CD8-positive, alpha-beta memory T cell (primary cell): ENCODE measurements around the gene NFIL3. TPM values are rescaled to one million over a fixed set of nuclear protein-coding genes. Genes with fewer than 3 reads are reported as not detected.

Source experiments
- CTCF ChIA-PET: fragments of 350-600 bp; sonication (Branson Sonifier 250); formaldehyde crosslinking; loops from one replicate; lab custom pipeline; 2021; ENCODE audit warnings: antibody characterized with exemption; lab: Charles Lee
- POLR2A ChIA-PET: fragments of 350-600 bp; sonication (Branson Sonifier 250); formaldehyde crosslinking; loops from one replicate; lab custom pipeline; 2021; ENCODE audit warnings: antibody characterized with exemption; lab: Charles Lee
- DNase-seq, 5 donors: peaks; one replicate each; pipeline versions ENCODE4 v3.0.0 to v3.0.0-alpha.2; 2020 to 2022; ENCODE audit warnings: mixed read lengths in 1 of 5
- H3K27ac ChIP-seq: one replicate; pipeline ENCODE4 v1.7.0; 2013; ENCODE audit warnings: low read depth, mild to moderate bottlenecking, low read length, moderate library complexity
- H3K27me3 ChIP-seq: 2 replicates; pipeline ENCODE4 v1.7.0; 2013; ENCODE audit warnings: low read length, mild to moderate bottlenecking; ENCODE audit not compliant: insufficient read depth, poor library complexity, severe bottlenecking
- H3K36me3 ChIP-seq: 2 replicates; pipeline ENCODE4 v1.7.0; 2013; ENCODE audit warnings: mild to moderate bottlenecking, low read length, moderate library complexity; ENCODE audit not compliant: insufficient read depth
- H3K4me1 ChIP-seq: 2 replicates; pipeline ENCODE4 v1.7.0; 2013; ENCODE audit warnings: mild to moderate bottlenecking, low read length, moderate library complexity; ENCODE audit not compliant: insufficient read depth
- H3K4me3 ChIP-seq: 2 replicates; pipeline ENCODE4 v1.7.0; 2013; ENCODE audit warnings: mild to moderate bottlenecking, low read length
- H3K9me3 ChIP-seq: 2 replicates; pipeline ENCODE4 v1.7.0; 2013; ENCODE audit warnings: mild to moderate bottlenecking, low read length
- H3K27ac Mint-ChIP-seq, 8 donors: one replicate each; pipeline ENCODE4 v1.8.0; 2020 to 2021; ENCODE audit warnings: mixed read lengths in 8 of 8, mild to moderate bottlenecking in 6 of 8, inconsistent platforms in 3 of 8, moderate library complexity in 3 of 8
- H3K27me3 Mint-ChIP-seq, 2 donors: one replicate each; pipeline ENCODE4 v1.8.0; 2020 to 2021; ENCODE audit warnings: mixed read lengths in 2 of 2, mild to moderate bottlenecking in 1 of 2, moderate library complexity in 1 of 2
- H3K36me3 Mint-ChIP-seq, 3 donors: one replicate each; pipeline ENCODE4 v1.8.0; 2020 to 2021; ENCODE audit warnings: mixed read lengths in 3 of 3, inconsistent platforms in 1 of 3, mild to moderate bottlenecking in 1 of 3
- H3K4me1 Mint-ChIP-seq, 3 donors: one replicate each; pipeline ENCODE4 v1.8.0; 2020 to 2021; ENCODE audit warnings: mixed read lengths in 3 of 3, inconsistent platforms in 1 of 3, mild to moderate bottlenecking in 1 of 3
- H3K4me3 Mint-ChIP-seq, 7 donors: one replicate each; pipeline ENCODE4 v1.8.0; 2020 to 2021; ENCODE audit warnings: mixed read lengths in 7 of 7, mild to moderate bottlenecking in 6 of 7, moderate library complexity in 4 of 7, inconsistent platforms in 2 of 7
- H3K9me3 Mint-ChIP-seq, 5 donors: one replicate each; pipeline ENCODE4 v1.8.0; 2020 to 2022; ENCODE audit warnings: mixed read lengths in 5 of 5, mild to moderate bottlenecking in 3 of 5, moderate library complexity in 2 of 5, inconsistent platforms in 1 of 5
- polyA plus RNA-seq: library from polyadenylated mRNA; unstranded; fragments of 300-500 nt; fragmentation: Illumina TruSeq; gene quantifications from one replicate; pipeline ENCODE4 v1.2.3, GENCODE V29; 2021
- total RNA-seq, 2 experiments: library from RNA; stranded (reverse); gene quantifications; one replicate each; pipeline ENCODE4 v1.2.3, GENCODE V29; 2021

NFIL3 gene
- total and polyA plus RNA-seq, 3 experiments from 2014 or later, result 5.4 to 69.3 (median 68.6) TPM

DNA sequence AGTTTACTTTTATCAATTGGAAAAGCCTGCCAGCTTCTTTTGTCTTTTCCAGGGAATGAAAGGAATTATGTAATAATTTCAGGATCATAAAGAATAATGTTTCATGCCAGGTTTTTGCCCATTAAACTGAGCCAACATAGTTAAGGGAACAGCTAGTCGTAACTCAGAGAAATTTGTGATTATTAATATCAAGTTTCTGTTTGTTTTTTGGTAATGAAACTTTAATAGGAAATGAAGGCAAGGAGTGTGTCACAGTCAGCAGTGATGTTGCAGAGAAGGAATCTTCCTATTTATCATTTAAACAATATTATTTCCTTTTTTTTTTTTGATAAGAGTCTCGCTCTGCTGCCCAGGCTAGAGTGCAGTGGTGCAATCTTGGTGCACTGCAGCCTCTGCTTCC is 10.7 kb downstream of the NFIL3 start:
- Mint-ChIP-seq H3K4me3 (no peak overlapping the region), H3K27ac (no peak overlapping the region), H3K27me3 (peaks cover under 1 to 5% of the 10 kb centered on the region in 2 donors), H3K9me3 (no peaks in the 10 kb centered on the region), H3K4me1 (peaks cover 6 to 11% (median 10%) of the 10 kb centered on the region in 3 donors), H3K36me3 (peaks cover 12 to 19% (median 15%) of the 10 kb centered on the region in 3 donors)
- no peaks in the 10 kb centered on the region for H3K27me3 ChIP-seq
- no peaks in the 10 kb centered on the region for H3K9me3 ChIP-seq
- POLR2A ChIA-PET, result no interaction called here
- no peak overlapping the region for H3K4me3 ChIP-seq
- CTCF ChIA-PET, result interaction anchor here (1.5 kb wide), 1 partner anchor 498 kb away, joined by 3 read pairs; no protein-coding TSS in a partner anchor
- DNase-seq, result no peak
- no peak overlapping the region for H3K27ac ChIP-seq
- H3K4me1 ChIP-seq, result no peaks in the 10 kb centered on the region
- no peaks in the 10 kb centered on the region for H3K36me3 ChIP-seq

DNA sequence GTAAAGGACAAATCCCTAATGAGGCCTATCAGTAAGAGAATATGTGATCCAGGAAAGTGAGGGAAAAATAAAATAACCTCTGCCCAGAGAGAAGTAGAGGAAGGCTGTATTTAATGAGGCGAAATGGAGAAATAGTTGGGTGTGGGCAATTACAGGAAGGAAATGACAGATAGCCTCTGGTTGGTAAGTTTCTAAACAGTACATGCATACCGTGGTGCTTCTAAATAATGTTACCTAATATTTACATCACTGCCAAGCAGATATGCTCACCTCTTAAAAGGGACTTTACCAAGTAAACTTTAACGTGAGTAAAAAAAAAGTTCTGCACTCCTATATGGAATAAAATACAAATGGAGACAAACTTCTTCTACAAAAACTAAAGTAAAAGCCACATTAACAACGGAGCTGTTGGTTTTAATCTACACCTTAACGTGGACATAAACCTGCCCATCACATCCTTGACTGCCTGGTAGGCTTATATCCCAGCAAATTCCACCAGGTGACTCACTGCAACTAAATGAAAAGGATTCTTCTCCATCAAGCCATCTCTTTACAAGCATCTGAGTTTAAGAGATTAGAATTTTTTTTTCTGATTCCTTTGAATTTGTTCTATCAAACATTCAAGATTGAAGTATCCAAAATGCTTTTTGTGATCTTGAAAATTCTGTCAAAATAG is 12.4 kb downstream of the NFIL3 start:
- Histone ChIP-seq H3K27me3 (no peaks in the 10 kb centered on the region), H3K9me3 (no peaks in the 10 kb centered on the region), H3K4me1 (no peaks in the 10 kb centered on the region), H3K4me3 (no peak overlapping the region), H3K36me3 (no peaks in the 10 kb centered on the region), H3K27ac (no peak overlapping the region)
- Mint-ChIP-seq H3K36me3 (peaks cover 15 to 19% (median 18%) of the 10 kb centered on the region in 3 donors), H3K4me3 (no peak overlapping the region), H3K4me1 (peaks cover 6 to 11% (median 10%) of the 10 kb centered on the region in 3 donors), H3K27ac (no peak overlapping the region), H3K27me3 (peaks cover 0 to 3% of the 10 kb centered on the region in 2 donors), H3K9me3 (no peaks in the 10 kb centered on the region)
- ChIA-PET POLR2A (no interaction called here), CTCF (interaction anchor here (0.7 kb wide), 1 partner anchor 119 kb away, joined by 5 read pairs; no protein-coding TSS in a partner anchor)
- no peak for DNase-seq

DNA sequence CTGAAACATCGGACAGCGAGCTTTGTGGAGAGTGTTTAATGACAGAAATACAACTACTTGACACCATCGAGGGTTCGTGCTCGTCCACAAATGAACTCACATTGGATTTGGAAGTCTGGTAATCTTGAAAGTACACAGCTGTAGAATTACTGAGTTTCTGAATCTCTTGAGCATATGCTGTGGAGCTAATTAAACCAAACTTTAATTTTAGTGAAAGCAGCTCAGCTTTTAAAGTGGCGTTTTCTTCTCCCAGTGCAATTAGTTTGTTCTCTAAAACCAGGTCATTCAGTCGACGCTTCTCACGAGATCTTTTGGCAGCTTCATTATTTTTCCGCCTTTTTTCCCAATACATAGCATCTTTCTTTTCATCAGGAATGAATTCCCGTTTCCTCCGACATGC is 13.5 kb downstream of the NFIL3 start:
- no peaks in the 10 kb centered on the region for H3K9me3 ChIP-seq
- ChIA-PET POLR2A (no interaction called here), CTCF (no interaction called here)
- Mint-ChIP-seq H3K4me3 (no peak overlapping the region), H3K4me1 (peaks cover 6 to 10% (median 9%) of the 10 kb centered on the region in 3 donors), H3K36me3 (peaks cover 15 to 19% (median 18%) of the 10 kb centered on the region in 3 donors), H3K27me3 (peaks cover 0 to under 1% of the 10 kb centered on the region in 2 donors), H3K27ac (no peak overlapping the region), H3K9me3 (no peaks in the 10 kb centered on the region)
- H3K4me3 ChIP-seq, result no peak overlapping the region
- no peak for DNase-seq
- no peaks in the 10 kb centered on the region for H3K4me1 ChIP-seq
- H3K36me3 ChIP-seq, result no peaks in the 10 kb centered on the region
- H3K27ac ChIP-seq, result no peak overlapping the region
- H3K27me3 ChIP-seq, result no peaks in the 10 kb centered on the region

DNA sequence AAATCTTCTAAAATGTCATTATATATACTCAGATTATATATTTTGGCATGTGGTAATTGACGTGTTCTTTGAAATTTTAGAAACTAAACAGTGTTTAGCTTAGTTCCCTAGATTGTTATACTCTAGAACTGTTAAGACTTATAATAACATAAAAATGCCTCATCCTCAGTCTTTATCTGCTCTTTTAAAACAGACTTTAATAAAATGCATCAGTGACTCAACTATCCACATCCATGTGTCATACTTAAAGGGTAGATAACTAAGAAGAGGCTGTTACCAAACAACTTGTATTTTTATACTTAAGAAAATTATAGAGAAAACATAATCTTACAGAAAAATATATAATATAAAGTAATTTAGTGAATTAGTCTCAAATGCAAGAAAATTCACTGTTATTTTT is 15.2 kb downstream of the NFIL3 start:
- no peak overlapping the region for H3K27ac Mint-ChIP-seq
- peaks cover 6 to 10% (median 9%) of the 10 kb centered on the region in 3 donors for H3K4me1 Mint-ChIP-seq
- no peak overlapping the region for H3K27ac ChIP-seq
- no peaks in the 10 kb centered on the region for H3K36me3 ChIP-seq
- CTCF ChIA-PET, result no interaction called here
- DNase-seq, result no peak
- no peak overlapping the region for H3K4me3 Mint-ChIP-seq
- H3K4me1 ChIP-seq, result no peaks in the 10 kb centered on the region
- no peaks in the 10 kb centered on the region for H3K27me3 ChIP-seq
- no peaks in the 10 kb centered on the region for H3K9me3 ChIP-seq
- no peak overlapping the region for H3K4me3 ChIP-seq
- no peaks in the 10 kb centered on the region for H3K9me3 Mint-ChIP-seq
- H3K27me3 Mint-ChIP-seq, result no peaks in the 10 kb centered on the region
- peaks cover 15 to 19% (median 18%) of the 10 kb centered on the region in 3 donors for H3K36me3 Mint-ChIP-seq
- POLR2A ChIA-PET, result no interaction called here

DNA sequence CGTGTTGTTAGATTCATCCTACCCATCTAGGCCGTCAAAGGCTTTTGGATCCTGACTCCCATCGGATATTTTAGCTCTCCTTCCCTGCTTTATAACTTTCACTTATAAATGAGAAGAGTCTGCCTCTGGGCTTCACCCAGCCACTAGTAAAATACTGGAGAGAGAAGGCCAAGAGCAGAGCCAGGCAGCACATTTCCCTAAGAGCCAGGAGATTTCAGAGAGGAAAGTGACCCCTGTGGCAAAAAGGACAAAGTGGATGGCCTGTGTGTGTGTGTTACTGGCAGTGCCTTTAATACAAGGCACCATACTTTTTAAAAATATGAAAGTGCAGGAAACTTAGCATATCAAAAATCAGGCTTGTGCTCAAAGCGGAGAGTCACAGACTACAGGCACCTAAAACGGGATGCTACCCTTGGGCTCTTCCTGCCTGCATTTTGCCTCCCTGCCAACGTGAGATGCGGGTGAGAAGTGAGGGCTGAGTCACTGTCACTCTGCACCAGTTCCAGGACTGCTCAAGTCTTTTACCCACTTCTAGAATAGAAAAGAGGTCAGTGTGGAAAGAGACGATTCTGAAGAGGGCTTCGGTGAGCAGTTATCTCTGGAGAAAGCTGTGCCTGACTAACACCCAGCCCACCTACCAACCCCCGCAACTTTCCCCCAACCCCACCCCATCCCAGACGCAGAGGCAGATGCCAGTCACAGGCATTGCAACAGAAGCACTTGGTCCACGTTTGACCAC is 15.9 kb downstream of the NFIL3 start:
- peaks cover 6 to 10% (median 9%) of the 10 kb centered on the region in 3 donors for H3K4me1 Mint-ChIP-seq
- no peaks in the 10 kb centered on the region for H3K4me1 ChIP-seq
- peaks cover 0 to 1% of the 10 kb centered on the region in 2 donors for H3K27me3 Mint-ChIP-seq
- DNase-seq, result no peak
- H3K36me3 Mint-ChIP-seq, result peaks cover 15 to 19% (median 18%) of the 10 kb centered on the region in 3 donors
- H3K9me3 Mint-ChIP-seq, result no peaks in the 10 kb centered on the region
- CTCF ChIA-PET, result no interaction called here
- no peak overlapping the region for H3K4me3 ChIP-seq
- peak overlapping the region in 2 of 7 donors; percentile 15 to 41 for H3K4me3 Mint-ChIP-seq
- H3K27ac Mint-ChIP-seq, result peak overlapping the region in 1 of 8 donors; percentile 6
- H3K9me3 ChIP-seq, result no peaks in the 10 kb centered on the region
- no peaks in the 10 kb centered on the region for H3K27me3 ChIP-seq
- POLR2A ChIA-PET, result no interaction called here
- H3K27ac ChIP-seq, result no peak overlapping the region
- no peaks in the 10 kb centered on the region for H3K36me3 ChIP-seq

DNA sequence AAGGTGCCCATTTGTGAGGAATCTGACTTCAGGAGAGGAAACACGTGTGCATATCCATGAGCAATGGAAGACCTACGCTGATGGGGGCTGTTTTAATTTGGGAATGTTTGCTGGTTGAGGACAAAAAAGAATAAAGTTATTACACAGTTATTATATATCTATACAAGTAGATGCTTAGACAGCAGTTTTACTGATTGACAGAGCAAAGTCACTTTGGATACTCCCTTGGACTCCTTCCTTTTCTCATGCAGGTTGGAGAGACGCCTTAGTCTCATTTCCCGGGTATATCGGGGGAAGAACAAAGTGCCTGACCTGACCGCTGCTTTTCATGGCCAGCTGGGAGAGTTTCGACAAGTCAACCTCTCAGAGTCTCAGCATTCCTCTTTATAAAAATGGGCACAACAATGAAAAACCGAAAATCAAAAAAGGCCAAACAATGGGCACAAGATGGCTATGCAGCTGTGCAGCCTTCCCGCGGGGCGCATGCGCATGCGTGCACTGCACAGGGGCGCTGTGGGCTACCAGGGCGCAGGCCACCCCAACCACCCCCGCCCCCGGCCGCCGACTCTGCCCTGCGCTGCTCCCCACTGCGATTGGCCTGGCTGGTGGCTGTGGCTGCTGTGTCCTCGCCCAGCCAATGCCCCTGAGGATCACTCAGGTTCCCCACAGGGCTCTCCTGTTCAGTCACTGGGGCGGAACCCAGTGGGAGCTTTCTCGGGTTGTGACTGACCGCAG is 18.1 kb downstream of the NFIL3 start:
- Histone ChIP-seq H3K36me3 (no peaks in the 10 kb centered on the region), H3K4me1 (no peaks in the 10 kb centered on the region), H3K27me3 (no peaks in the 10 kb centered on the region), H3K27ac (no peak overlapping the region), H3K4me3 (no peak overlapping the region), H3K9me3 (no peaks in the 10 kb centered on the region)
- Mint-ChIP-seq H3K4me3 (no peak overlapping the region), H3K36me3 (peaks cover 13 to 16% (median 14%) of the 10 kb centered on the region in 3 donors), H3K27me3 (peaks cover 0 to 3% of the 10 kb centered on the region in 2 donors), H3K9me3 (no peaks in the 10 kb centered on the region), H3K27ac (peak overlapping the region in 1 of 8 donors; percentile 11), H3K4me1 (no peaks in the 10 kb centered on the region)
- DNase-seq, result no peak
- POLR2A ChIA-PET, result interaction anchor here (0.7 kb wide), 1 partner anchor 357 kb away, joined by 6 read pairs; no protein-coding TSS in a partner anchor
- CTCF ChIA-PET, result no interaction called here

DNA sequence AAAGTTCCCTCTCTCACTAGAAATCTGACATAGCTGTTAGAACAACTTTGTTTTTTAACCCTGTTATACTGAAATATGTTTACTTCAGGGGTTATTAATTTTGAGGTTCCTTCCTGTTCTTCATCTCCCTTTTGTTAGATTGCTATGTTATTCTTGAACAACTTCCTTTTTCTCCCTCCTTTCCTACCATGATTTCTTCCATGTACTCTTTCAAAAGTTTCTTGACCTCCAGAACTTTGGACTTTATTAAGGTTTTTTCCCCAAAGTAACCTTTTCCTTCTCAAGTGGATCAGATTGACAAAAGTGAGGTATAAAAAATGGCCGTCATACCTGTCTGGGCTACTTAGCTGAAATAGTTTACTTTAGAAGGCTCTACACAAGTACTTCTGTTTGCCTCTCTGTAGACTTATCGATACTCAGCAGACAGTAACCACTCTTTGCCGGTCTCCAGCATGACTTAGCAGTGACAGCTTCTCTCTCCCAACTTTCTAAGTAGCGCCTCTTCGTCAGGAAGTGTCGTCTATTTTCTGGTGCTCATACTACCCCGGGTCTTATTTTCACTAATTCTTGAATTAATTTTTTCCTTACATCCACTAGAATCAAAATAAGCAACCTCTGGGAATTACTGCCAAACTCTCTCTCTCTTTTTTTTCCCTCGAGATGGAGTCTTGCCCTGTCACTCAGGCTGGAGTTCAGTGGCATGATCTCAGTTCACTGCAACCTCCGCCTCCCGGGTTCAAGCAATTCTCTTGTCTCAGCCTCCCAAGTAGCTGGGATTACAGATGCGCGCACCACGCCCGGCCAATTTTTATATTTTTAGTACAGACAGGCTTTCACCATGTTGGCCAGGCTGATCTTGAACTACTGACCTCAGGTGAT is 19.7 kb downstream of the NFIL3 start:
- no peak overlapping the region for H3K27ac Mint-ChIP-seq
- H3K9me3 Mint-ChIP-seq, result no peaks in the 10 kb centered on the region
- Histone ChIP-seq H3K36me3 (no peaks in the 10 kb centered on the region), H3K4me1 (no peaks in the 10 kb centered on the region), H3K27me3 (no peaks in the 10 kb centered on the region), H3K27ac (no peak overlapping the region), H3K4me3 (no peak overlapping the region), H3K9me3 (no peaks in the 10 kb centered on the region)
- H3K4me1 Mint-ChIP-seq, result no peaks in the 10 kb centered on the region
- peaks cover 3% of the 10 kb centered on the region in 2 donors for H3K27me3 Mint-ChIP-seq
- H3K36me3 Mint-ChIP-seq, result peaks cover under 1 to 3% (median 3%) of the 10 kb centered on the region in 3 donors
- peak overlapping the region in 1 of 7 donors; percentile 7 for H3K4me3 Mint-ChIP-seq
- no peak for DNase-seq
- ChIA-PET POLR2A (no interaction called here), CTCF (no interaction called here)
